HepG2 (cell line): ENCODE measurements around the gene IFI35. TPM values are rescaled to one million over a fixed set of nuclear protein-coding genes. Genes with fewer than 3 reads are reported as not detected.
A peak's percentile ranks its signal among the peaks of the same experiment; 100 is the strongest.
"Not testable (repeated sequence)": the region's sequence is repeated elsewhere in the genome, so short reads cannot be mapped to it uniquely, and the experiment has no call there.

Experiments
- ATAC-seq: fragments of 200-7000 bp; cut with Tn5 transposase; 3 replicates; pipeline ENCODE4 v1.9.1; 2020; ENCODE audit warnings: mild to moderate bottlenecking, moderate library complexity
- BruUV-seq: library from RNA; stranded (reverse); fragments of 400-500 nt; replicated peaks from 2 replicates; lab custom pipeline; 2021; lab: Mats Ljungman, UMichigan
- CTCF ChIA-PET: fragments of 300-600 bp; formaldehyde crosslinking; extraction: SDS; loops from one replicate; lab custom pipeline; 2021; ENCODE audit warnings: low total read pairs, inconsistent platforms, low intra/inter-chr PET ratio; lab: Yijun Ruan, JAX
- POLR2A ChIA-PET: fragments of 350-600 bp; sonication (Branson Sonifier 250); formaldehyde crosslinking; loops from one replicate; lab custom pipeline; 2020; ENCODE audit warnings: antibody characterized with exemption, inconsistent platforms; lab: Yijun Ruan, JAX
- DNase-seq: peaks from one replicate; pipeline ENCODE4 v3.0.0-alpha.2; 2015; ENCODE audit warnings: low spot score
- FAIRE-seq: peaks from 3 replicates; lab custom pipeline; 2011; peaks lifted over from hg19 to GRCh38; lab: Jason Lieb, UNC
- H2AFZ ChIP-seq: one replicate; pipeline ENCODE4 v1.6.1; 2011; ENCODE audit warnings: low read length, inconsistent platforms
- H3K27ac ChIP-seq: fragments of 300-600 bp; 3 replicates; pipeline ENCODE4 v1.8.0; 2011; ENCODE audit warnings: mixed run types, mild to moderate bottlenecking, mixed read lengths, low read length, inconsistent platforms; ENCODE audit not compliant: insufficient read depth; ENCODE audit errors: extremely low read length
- H3K27me3 ChIP-seq, 2 experiments: fragments of 200-600 bp in 1 of 2; 2 replicates in 1 of 2; 3 replicates in 1 of 2; pipeline versions ENCODE4 v1.6.0 to v1.8.0; 2011; ENCODE audit warnings: low read length in 2 of 2, mild to moderate bottlenecking in 2 of 2, moderate library complexity in 2 of 2, inconsistent platforms in 1 of 2; ENCODE audit not compliant: insufficient read depth in 2 of 2, control insufficient read depth in 1 of 2
- H3K36me3 ChIP-seq, 2 experiments: fragments of 200-600 bp in 1 of 2; replicated peaks in 1 of 2; 2 replicates in 1 of 2; 3 replicates in 1 of 2; pipeline versions ENCODE4 v1.5.1 to v1.8.0; 2011; ENCODE audit warnings: low read length in 2 of 2, inconsistent platforms in 1 of 2; ENCODE audit not compliant: insufficient read depth in 2 of 2, control insufficient read depth in 1 of 2
- H3K4me1 ChIP-seq: 2 replicates; pipeline ENCODE4 v1.5.1; 2012; ENCODE audit warnings: low read length, inconsistent platforms; ENCODE audit not compliant: insufficient read depth
- H3K4me2 ChIP-seq: 2 replicates; pipeline ENCODE4 v1.6.0; 2011; ENCODE audit warnings: low read depth, low read length, inconsistent platforms
- H3K4me3 ChIP-seq, 3 experiments: fragments of 200-600 bp in 1 of 3; sonication (generic), shearing (Covaris generic) in 1 of 3; replicated peaks in 1 of 3; 2 replicates each; pipeline ENCODE4 v1.5.1; 2011 to 2016; ENCODE audit warnings: low read length in 3 of 3, inconsistent platforms in 2 of 3, low read depth in 2 of 3, mild to moderate bottlenecking in 2 of 3, control low read depth in 1 of 3, mixed read lengths in 1 of 3; ENCODE audit not compliant: insufficient read depth in 1 of 3
- H3K79me2 ChIP-seq: one replicate; pipeline ENCODE4 v1.6.1; 2011; ENCODE audit warnings: low read length, inconsistent platforms; ENCODE audit not compliant: insufficient read depth
- H3K9ac ChIP-seq: 2 replicates; pipeline ENCODE4 v1.6.0; 2011; ENCODE audit warnings: mild to moderate bottlenecking, low read depth, low read length, inconsistent platforms; ENCODE audit not compliant: insufficient read depth
- H3K9me3 ChIP-seq: 2 replicates; pipeline ENCODE4 v1.5.1; 2012; ENCODE audit warnings: mild to moderate bottlenecking, low read length
- H4K20me1 ChIP-seq: 2 replicates; pipeline ENCODE4 v1.6.0; 2011; ENCODE audit warnings: inconsistent platforms, mild to moderate bottlenecking, low read length, moderate library complexity; ENCODE audit not compliant: insufficient read depth
- ADNP ChIP-seq: sonication (generic); formaldehyde crosslinking; IDR thresholded peaks from 2 replicates; pipeline ENCODE4 v1.4.0; 2020; ENCODE audit warnings: missing genetic modification reagents
- ZBTB37 ChIP-seq: sonication (generic); formaldehyde crosslinking; IDR thresholded peaks from 2 replicates; pipeline ENCODE4 v1.4.0; 2020; ENCODE audit warnings: mild to moderate bottlenecking, missing genetic modification reagents
- ZBTB38 ChIP-seq: sonication (generic); formaldehyde crosslinking; IDR thresholded peaks from 2 replicates; pipeline ENCODE4 v1.5.1; 2020; ENCODE audit warnings: mild to moderate bottlenecking, missing genetic modification reagents
- ZBTB44 ChIP-seq: sonication (generic); formaldehyde crosslinking; IDR thresholded peaks from 2 replicates; pipeline ENCODE4 v1.4.0; 2020; ENCODE audit warnings: missing genetic modification reagents
- ZNF687 ChIP-seq: sonication (generic); formaldehyde crosslinking; IDR thresholded peaks from 2 replicates; pipeline ENCODE4 v1.5.1; 2020; ENCODE audit warnings: mild to moderate bottlenecking, missing genetic modification reagents, moderate library complexity
- ZNF776 ChIP-seq: sonication (generic); formaldehyde crosslinking; IDR thresholded peaks from 2 replicates; pipeline ENCODE4 v1.4.0; 2020; ENCODE audit warnings: mild to moderate bottlenecking, missing genetic modification reagents
- WGBS: methylation state at CpG from one replicate; pipeline ENCODE4 v1.1.6; 2017; ENCODE audit warnings: low lambda C conversion rate; 5-methylcytosine and 5-hydroxymethylcytosine counted together
- in situ Hi-C: cut with HindIII; loops from 2 replicates; pipeline ENCODE4 v1.10.0; 2017; ENCODE audit warnings: low pct_unique_long_range_greater_than_20kb; ENCODE audit not compliant: extremely low pct_ligation_motif_present
- intact Hi-C: fragments of 100-400 bp; cut with micrococcal nuclease; formaldehyde crosslinking; loops from one replicate; pipeline ENCODE4 v1.10.0; 2022; ENCODE audit not compliant: unreplicated experiment
- polyA plus RNA-seq, 8 experiments: library from polyadenylated mRNA; depleted of rRNA in 3 of 8; stranded (reverse) in 7 of 8; unstranded in 1 of 8; fragments of >200 nt; fragmentation: Illumina TruSeq in 4 of 8; extraction: Trizol in 4 of 8; gene quantifications; 2 replicates each; pipeline versions ENCODE4 v1.2.1 to v1.2.3, GENCODE V29; 2011 to 2016; ENCODE audit warnings: low read depth in 4 of 8, missing spikeins in 1 of 8, mixed read lengths in 1 of 8; ENCODE audit not compliant: insufficient read depth in 1 of 8
- total RNA-seq, 5 experiments: library from RNA; depleted of rRNA; stranded (reverse); fragments of >200 nt; fragmentation: Illumina TruSeq; extraction: Trizol; gene quantifications; 2 replicates each; pipeline ENCODE4 v1.2.3, GENCODE V29; 2016; ENCODE audit warnings: low read depth in 1 of 5

Gene IFI35
- total and polyA plus RNA-seq, 2 of the 13 experiments (the other 11 are each of a cell fraction or from before 2014, with no cell fraction given): 28.9 to 38.1 TPM

DNA sequence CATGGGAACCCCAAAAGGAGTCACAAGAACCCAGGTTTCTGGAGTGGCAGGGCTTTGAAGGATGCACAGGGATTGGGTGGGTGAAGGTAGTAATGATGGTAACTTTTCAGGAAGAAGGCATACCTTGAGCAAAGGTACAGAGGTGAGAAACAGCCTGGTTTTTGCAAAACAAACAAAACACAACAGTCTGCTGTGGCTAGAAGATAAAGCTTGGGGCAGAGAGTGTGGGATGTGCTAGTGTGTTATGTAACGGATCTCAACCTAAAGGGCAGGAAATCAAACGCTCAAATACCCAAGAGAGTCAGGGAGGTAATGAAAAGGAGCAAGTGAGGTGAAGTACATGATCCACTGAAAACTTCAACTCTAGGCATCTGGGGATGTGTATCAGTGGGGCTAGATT is 31.3 kb upstream of the IFI35 start (continued):
- TF ChIP-seq ZBTB37 (no peak), ZNF776 (CRISPR knock-in tag) (no peak), ZBTB44 (CRISPR knock-in tag) (no peak)

GRCh38 chr17:42975701-42976100 is 30.9 kb upstream of the IFI35 start:
- H4K20me1 ChIP-seq, FAIRE-seq, BruUV-seq, H3K27me3 ChIP-seq, H2AFZ ChIP-seq, H3K36me3 ChIP-seq, H3K4me3 ChIP-seq, CTCF ChIA-PET, H3K9me3 ChIP-seq, intact Hi-C loops, H3K4me2 ChIP-seq, DNase-seq, H3K79me2 ChIP-seq, ATAC-seq, H3K9ac ChIP-seq, in situ Hi-C loops: not testable (repeated sequence)
- peak overlapping the region; percentile 39 for H3K27ac ChIP-seq
- WGBS: 79% methylated on average over 16 of the region's 16 CpGs
- POLR2A ChIA-PET: interaction anchor here (1.0 to 2.9 kb wide), 3 partner anchors 15 to 26 kb away, joined by 3 to 20 read pairs (median 3); partner anchors contain the start of gene RPL27
- H3K4me1 ChIP-seq: peaks cover 33% of the 10 kb centered on the region
- peak; percentile 28; the same call in 1 of the 2 replicates for TF ChIP-seq ZNF687 (CRISPR knock-in tag)
- TF ChIP-seq ADNP: 0 out of 2 replicates have a peak, but pooled peaks have one; percentile 1
- TF ChIP-seq ZBTB38 (CRISPR knock-in tag): 0 out of 2 replicates have a peak, but pooled peaks have one; percentile 39
